Thyroid gland (tissue), 4 donors: Measurements from ENCODE around the gene PTPRE. TPM values are rescaled to one million over a fixed set of nuclear protein-coding genes. Genes with fewer than 3 reads are reported as not detected.

Experiments used
- DNase-seq, 2 donors: peaks; one replicate each; pipeline ENCODE4 v3.0.0-alpha.2; 2019
- H3K27ac ChIP-seq, 3 donors: fragments of 200-600 bp; sonication (generic); 1 replicate in 2 of 3; 2 replicates in 1 of 3; pipeline ENCODE4 v1.5.1; 2016 to 2019; ENCODE audit warnings: mild to moderate bottlenecking in 1 of 3, moderate library complexity in 1 of 3
- H3K27me3 ChIP-seq: fragments of 200-600 bp; sonication (generic); one replicate; pipeline ENCODE4 v1.5.1; 2019
- H3K36me3 ChIP-seq, 2 donors: fragments of 200-600 bp; sonication (generic); one replicate each; pipeline ENCODE4 v1.5.1; 2016 to 2019
- H3K4me1 ChIP-seq, 2 donors: fragments of 200-600 bp; sonication (generic); one replicate each; pipeline ENCODE4 v1.5.1; 2017 to 2019
- H3K4me3 ChIP-seq, 3 donors: fragments of 200-600 bp; sonication (generic); replicated peaks in 1 of 3; 1 replicate in 2 of 3; 2 replicates in 1 of 3; pipeline ENCODE4 v1.5.1; 2016; ENCODE audit warnings: mild to moderate bottlenecking in 1 of 3
- H3K9me3 ChIP-seq: fragments of 200-600 bp; sonication (generic); one replicate; pipeline ENCODE4 v1.5.1; 2017
- CTCF ChIP-seq, 6 experiments: fragments of 200-600 bp in 3 of 6; fragments of 450-650 bp in 3 of 6; sonication (generic) in 3 of 6; IDR thresholded peaks; one replicate each; pipeline ENCODE4 v1.5.1; 2016 to 2019; ENCODE audit warnings: antibody characterized with exemption in 6 of 6, mild to moderate bottlenecking in 2 of 6, inconsistent platforms in 1 of 6, moderate library complexity in 1 of 6
- POLR2A ChIP-seq, 2 donors: fragments of 450-650 bp; IDR thresholded peaks; one replicate each; pipeline ENCODE4 v1.6.1; 2017; ENCODE audit warnings: antibody characterized with exemption in 2 of 2, mild to moderate bottlenecking in 2 of 2, moderate library complexity in 1 of 2
- WGBS, 2 donors: methylation state at CpG; one replicate each; pipeline ENCODE4 v1.1.5; 2017; 5-methylcytosine and 5-hydroxymethylcytosine counted together
- intact Hi-C: fragments of 100-400 bp; cut with DNase I; formaldehyde crosslinking; loops from one replicate; pipeline ENCODE4 v1.15.1; 2023
- total RNA-seq, 4 donors: library from RNA; depleted of rRNA; stranded (reverse); fragments of >200 nt; gene quantifications; one replicate each; pipeline ENCODE4 v1.2.3, GENCODE V29; 2016

Gene PTPRE
- total RNA-seq, 4 donors from 2014 or later = 16.8 to 25.0 (median 19.4) TPM

GRCh38 chr10:127928021-127928806 lies 21.3 kb downstream of the PTPRE start:
- no peaks in the 10 kb centered on the region for H3K9me3 ChIP-seq
- no peak for DNase-seq
- no peaks in the 10 kb centered on the region for H3K27me3 ChIP-seq
- no peak overlapping the region for H3K4me3 ChIP-seq
- TF ChIP-seq CTCF (IDR thresholded peaks at IDR 0.05) (no peak), POLR2A (IDR thresholded peaks at IDR 0.05) (no peak)
- no peaks in the 10 kb centered on the region for H3K36me3 ChIP-seq
- H3K4me1 ChIP-seq = peaks cover 0 to 9% of the 10 kb centered on the region in 2 donors
- intact Hi-C loops = no loop called here
- WGBS, 2 donors = 46 to 57% methylated on average over 10 of the region's 10 CpGs
- H3K27ac ChIP-seq = no peak overlapping the region

GRCh38 chr10:127932521-127933270 lies 25.8 kb downstream of the PTPRE start:
- intact Hi-C loops = no loop called here
- DNase-seq = no peak

GRCh38 chr10:127933271-127933670 lies 26.4 kb downstream of the PTPRE start:
- H3K9me3 ChIP-seq = no peaks in the 10 kb centered on the region
- H3K36me3 ChIP-seq = no peaks in the 10 kb centered on the region
- intact Hi-C loops = no loop called here
- TF ChIP-seq POLR2A (IDR thresholded peaks at IDR 0.05) (no peak), CTCF (IDR thresholded peaks at IDR 0.05) (no peak)
- peaks cover 0 to 2% of the 10 kb centered on the region in 2 donors for H3K4me1 ChIP-seq
- no peaks in the 10 kb centered on the region for H3K27me3 ChIP-seq
- 91 to 93% methylated on average over 5 of the region's 5 CpGs for WGBS, 2 donors
- DNase-seq = no peak
- no peak overlapping the region for H3K4me3 ChIP-seq
- H3K27ac ChIP-seq = no peak overlapping the region

More at GRCh38 chr10:127932521-127933270, 25.8 kb downstream of the PTPRE start:
- Histone ChIP-seq H3K36me3 (no peaks in the 10 kb centered on the region), H3K4me1 (peaks cover 0 to 5% of the 10 kb centered on the region in 2 donors), H3K27me3 (no peaks in the 10 kb centered on the region), H3K9me3 (no peaks in the 10 kb centered on the region), H3K4me3 (no peak overlapping the region), H3K27ac (no peak overlapping the region)
- no peak for TF ChIP-seq POLR2A (IDR thresholded peaks at IDR 0.05)
- TF ChIP-seq CTCF (IDR thresholded peaks at IDR 0.05) = no peak
- WGBS, 2 donors = 79 to 89% methylated on average over 15 of the region's 15 CpGs

GRCh38 chr10:127934383-127934782 lies 27.5 kb downstream of the PTPRE start:
- Histone ChIP-seq H3K4me1 (no peaks in the 10 kb centered on the region), H3K27me3 (no peaks in the 10 kb centered on the region), H3K4me3 (no peak overlapping the region), H3K9me3 (no peaks in the 10 kb centered on the region), H3K27ac (no peak overlapping the region), H3K36me3 (no peaks in the 10 kb centered on the region)
- DNase-seq = no peak
- intact Hi-C loops = no loop called here
- 92 to 93% methylated on average over 14 of the region's 14 CpGs for WGBS, 2 donors
- TF ChIP-seq CTCF (IDR thresholded peaks at IDR 0.05) = no peak
- TF ChIP-seq POLR2A (IDR thresholded peaks at IDR 0.05) = no peak

GRCh38 chr10:127935071-127935561 lies 28.2 kb downstream of the PTPRE start:
- 75 to 81% methylated on average over 16 of the region's 16 CpGs for WGBS, 2 donors
- Histone ChIP-seq H3K4me3 (no peak overlapping the region), H3K4me1 (no peaks in the 10 kb centered on the region), H3K27ac (no peak overlapping the region), H3K9me3 (no peaks in the 10 kb centered on the region), H3K27me3 (no peaks in the 10 kb centered on the region), H3K36me3 (no peaks in the 10 kb centered on the region)
- no peak for TF ChIP-seq CTCF (IDR thresholded peaks at IDR 0.05)
- no peak for TF ChIP-seq POLR2A (IDR thresholded peaks at IDR 0.05)
- intact Hi-C loops = no loop called here
- DNase-seq = peak in 1 of 2 donors; percentile 4
